ENCODE measurements around the gene MYRIP.

GRCh38 chr3:40021338-40021737 lies 211.9 kb downstream of the MYRIP start:
- TF ChIP-seq RFX5 (IDR thresholded peaks at IDR 0.05; ENCODE audit: low read depth, low read length), result no peak
- no peak for TF ChIP-seq SP1 (IDR thresholded peaks at IDR 0.05; ENCODE audit: low read depth, low read length)
- no peak for TF ChIP-seq EZH2 (IDR thresholded peaks at IDR 0.05; ENCODE audit: borderline replicate concordance, control insufficient read depth, low read depth, low read length)
- TF ChIP-seq CTCF (IDR thresholded peaks at IDR 0.05 in 2 of 3, conservative IDR thresholded peaks at IDR 0.05 in 1 of 3; ENCODE audit: control insufficient read depth in 2 of 3, extremely low read depth in 1 of 3, insufficient read depth in 1 of 3, low read depth in 3 of 3, low read length in 3 of 3), result no peak
- TF ChIP-seq CBX5 (IDR thresholded peaks at IDR 0.05; ENCODE audit: low read depth), result no peak
- no peak for TF ChIP-seq ZNF274 (IDR thresholded peaks at IDR 0.05; ENCODE audit: insufficient read depth, insufficient read length)
- TF ChIP-seq HCFC1 (IDR thresholded peaks at IDR 0.05; ENCODE audit: low read length), result no peak
- no peak for TF ChIP-seq EP300 (IDR thresholded peaks at IDR 0.05; ENCODE audit: borderline replicate concordance in 1 of 2, control insufficient read depth in 1 of 2, low read depth in 2 of 2, low read length in 2 of 2)
- no peak for TF ChIP-seq CHD1 (IDR thresholded peaks at IDR 0.05; ENCODE audit: low read depth, low read length)
- TF ChIP-seq TAF1 (IDR thresholded peaks at IDR 0.05; ENCODE audit: borderline replicate concordance, low read depth, low read length), result no peak
- no peak for TF ChIP-seq PBX3 (IDR thresholded peaks at IDR 0.05; ENCODE audit: insufficient replicate concordance, low read depth, low read length)

All from GM12878 (cell line).